Fibroblast of skin of abdomen (primary cell): ENCODE data around the gene IFT122.
A peak's percentile ranks its signal among the peaks of the same experiment; 100 is the strongest.
"Not testable (repeated sequence)": the region's sequence is repeated elsewhere in the genome, so short reads cannot be mapped to it uniquely, and the experiment has no call there.

Experiments used
- DNase-seq: peaks from one replicate; pipeline ENCODE4 v3.0.0-alpha.2; 2013

IFT122 gene

DNA sequence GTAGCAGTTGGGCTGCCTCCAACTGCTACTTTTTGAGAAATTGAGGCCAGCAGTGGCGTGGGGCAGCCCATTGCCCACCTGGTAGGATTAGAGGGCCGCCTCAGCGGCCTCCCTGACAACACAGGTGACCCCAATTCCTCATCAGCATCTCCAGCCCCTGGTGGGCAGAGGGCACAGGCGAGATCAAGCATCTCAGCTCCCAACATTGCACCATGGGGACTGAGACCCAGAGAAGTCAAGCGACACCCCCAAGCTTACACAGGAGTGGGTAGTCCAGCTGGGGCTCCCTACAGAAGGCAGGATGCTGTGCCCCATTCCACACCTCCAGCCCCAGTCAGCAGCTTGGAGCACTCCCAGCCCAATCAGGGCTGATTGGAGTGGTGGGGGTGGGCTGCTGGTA is 102.7 kb downstream of the IFT122 start:
- no peak for DNase-seq

- DNase-seq = no peak
Observed at GRCh38 chr3:129543156-129543790, 103.2 kb downstream of the IFT122 start, which contains the start of gene H1-8. Gene H1-8, plus strand, starts transcription at chr3:129543175. Its CDS starts 44 bp downstream, at chr3:129543219.

DNA sequence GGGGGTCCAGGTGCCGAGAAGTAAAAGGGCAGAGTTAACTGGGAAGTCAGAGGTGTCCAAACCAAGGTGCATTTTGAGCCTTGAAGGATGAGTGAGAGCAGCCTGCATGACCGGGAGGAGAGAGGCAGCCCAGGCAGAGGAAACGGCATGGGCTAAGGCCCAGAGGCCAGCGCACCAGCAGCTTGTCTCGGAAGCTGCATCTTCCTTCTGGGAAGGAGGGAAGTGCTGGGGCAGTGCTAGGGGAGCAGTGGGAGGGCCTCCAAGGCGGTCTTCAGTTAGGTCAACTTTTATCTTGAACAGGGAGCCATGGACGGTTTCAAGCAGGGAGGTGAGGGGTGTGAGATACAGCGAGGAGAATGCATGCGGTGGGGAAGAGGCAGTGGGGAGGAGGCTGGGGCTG is 104.0 kb downstream of the IFT122 start:
- no peak for DNase-seq

GRCh38 chr3:129545951-129546350 is 105.9 kb downstream of the IFT122 start:
- not testable (repeated sequence) for DNase-seq

GRCh38 chr3:129547241-129547640 is 107.2 kb downstream of the IFT122 start:
- no peak for DNase-seq

- DNase-seq = no peak
Observed at GRCh38 chr3:129548104-129548965, 108.3 kb downstream of the IFT122 start.

DNA sequence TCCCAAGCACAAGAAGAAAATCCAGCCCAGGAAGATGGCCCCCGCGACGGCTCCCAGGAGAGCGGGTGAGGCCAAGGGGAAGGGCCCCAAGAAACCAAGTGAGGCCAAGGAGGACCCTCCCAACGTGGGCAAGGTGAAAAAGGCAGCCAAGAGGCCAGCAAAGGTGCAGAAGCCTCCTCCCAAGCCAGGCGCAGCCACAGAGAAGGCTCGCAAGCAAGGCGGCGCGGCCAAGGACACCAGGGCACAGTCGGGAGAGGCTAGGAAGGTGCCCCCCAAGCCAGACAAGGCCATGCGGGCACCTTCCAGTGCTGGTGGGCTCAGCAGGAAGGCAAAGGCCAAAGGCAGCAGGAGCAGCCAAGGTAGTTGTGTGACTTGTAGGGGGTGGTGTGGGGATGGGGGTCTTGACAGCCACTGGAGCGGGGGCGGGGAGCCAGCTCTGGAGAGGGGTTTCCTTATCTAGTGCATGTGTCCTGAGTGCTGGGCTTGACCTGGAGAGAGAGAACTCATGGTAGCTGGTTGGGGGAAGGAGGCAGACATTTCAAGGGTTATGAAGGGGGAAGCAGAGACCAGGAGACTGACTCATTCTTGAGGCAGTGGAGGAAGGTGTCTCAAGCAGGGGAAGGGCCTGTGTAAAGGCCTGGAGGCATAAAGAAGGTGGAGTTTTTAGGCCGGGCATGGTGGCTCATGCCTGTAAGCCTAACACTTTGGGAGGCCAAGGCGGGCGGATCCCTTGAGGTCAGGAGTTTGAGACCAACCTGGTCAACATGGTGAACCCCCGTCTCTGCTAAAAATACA is 109.2 kb downstream of the IFT122 start:
- DNase-seq = peak; percentile 54

DNA sequence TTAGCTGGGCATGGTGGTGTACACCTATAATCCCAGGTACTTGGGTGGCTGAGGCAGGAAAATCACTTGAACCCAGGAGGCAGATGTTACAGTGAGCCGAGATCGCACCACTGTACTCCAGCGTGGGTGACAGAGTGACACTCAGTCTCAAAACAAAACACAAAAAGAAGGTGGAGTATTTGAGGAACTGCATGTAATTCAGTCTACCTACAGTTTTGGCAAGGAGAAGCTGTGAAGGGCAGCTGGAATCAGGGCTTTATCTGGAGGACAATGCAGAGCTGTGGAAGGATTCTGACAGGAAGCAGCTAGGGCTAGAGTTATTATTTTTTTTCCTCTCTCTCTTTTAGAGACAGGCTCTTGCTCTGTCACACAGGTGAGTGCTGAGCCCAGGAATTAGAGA is 109.8 kb downstream of the IFT122 start:
- no peak for DNase-seq

- DNase-seq = no peak
Observed at GRCh38 chr3:129552287-129553050, 112.4 kb downstream of the IFT122 start.

DNA sequence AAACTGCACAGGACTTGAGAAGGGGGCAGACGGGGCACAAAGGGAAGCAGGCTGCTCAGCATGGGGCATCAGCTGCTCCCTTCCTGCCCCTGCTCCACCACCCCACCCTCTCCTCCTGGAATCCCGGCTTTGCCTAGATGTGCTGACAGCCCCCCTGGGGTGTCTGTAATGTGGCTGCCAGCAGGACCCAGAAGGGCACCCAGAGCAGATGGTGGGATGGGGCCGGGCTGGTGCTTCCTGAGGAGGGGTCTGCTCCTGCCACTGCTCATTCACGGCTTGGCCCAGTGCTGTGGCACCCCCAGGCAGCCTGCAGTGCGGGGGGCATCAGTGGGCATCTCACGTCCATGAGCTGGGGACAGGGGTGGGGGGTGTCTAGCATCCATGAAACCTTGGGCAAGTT is 113.1 kb downstream of the IFT122 start:
- DNase-seq = no peak

DNA sequence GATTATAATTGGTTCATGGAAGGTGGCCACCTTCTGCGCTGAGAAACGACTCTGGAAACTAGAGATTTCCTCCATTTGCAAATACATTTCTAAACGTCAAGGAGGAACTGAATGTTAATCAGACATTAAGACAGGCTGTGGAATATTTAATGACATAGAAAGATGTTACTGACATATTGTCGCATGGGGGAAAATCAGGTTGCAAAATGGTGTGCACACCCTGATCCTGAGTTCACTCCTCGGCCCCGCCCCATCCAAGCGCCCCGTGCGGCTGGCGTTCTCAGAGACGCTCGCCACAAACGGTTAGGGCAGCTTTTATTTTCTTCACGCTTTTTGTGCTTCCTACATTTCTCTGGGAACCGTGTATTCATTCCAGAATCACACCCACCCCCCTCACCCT is 113.7 kb downstream of the IFT122 start:
- DNase-seq = no peak

- peak; percentile 57 for DNase-seq
Observed at GRCh38 chr3:129554356-129555152, 114.5 kb downstream of the IFT122 start.

- no peak for DNase-seq
Observed at GRCh38 chr3:129555153-129555550, 115.1 kb downstream of the IFT122 start.

- DNase-seq = no peak
Observed at GRCh38 chr3:129555616-129556357, 115.8 kb downstream of the IFT122 start.

DNA sequence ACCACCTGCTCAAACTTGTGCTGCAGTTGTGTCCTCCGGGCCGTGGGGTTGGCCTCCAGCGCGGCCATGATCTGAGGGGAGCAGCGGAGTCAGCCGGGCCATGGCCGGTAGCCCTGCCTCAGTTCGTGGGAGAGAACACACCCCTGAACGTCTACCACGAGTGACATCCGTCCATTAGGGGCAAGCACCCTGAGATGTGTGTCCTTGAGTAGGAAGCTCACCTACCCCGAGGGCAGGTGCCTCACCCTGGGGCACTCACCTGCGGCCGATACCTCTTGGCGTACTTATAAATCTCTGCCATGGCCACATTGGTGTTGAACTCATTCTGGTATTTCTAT is 116.3 kb downstream of the IFT122 start:
- no peak for DNase-seq

- DNase-seq = no peak
Observed at GRCh38 chr3:129556890-129557547, 117.0 kb downstream of the IFT122 start.

- DNase-seq = peak; percentile 13
Observed at GRCh38 chr3:129557548-129557894, 117.5 kb downstream of the IFT122 start.

- no peak for DNase-seq
Observed at GRCh38 chr3:129558081-129558771, 118.2 kb downstream of the IFT122 start.

- DNase-seq = peak; percentile 67
Observed at GRCh38 chr3:129558772-129559564, 118.9 kb downstream of the IFT122 start.
